ENCODE data around the gene AP1S1. TPM values are rescaled to one million over a fixed set of nuclear protein-coding genes. Genes with fewer than 3 reads are reported as not detected.
A peak's percentile ranks its signal among the peaks of the same experiment; 100 is the strongest.

Gene AP1S1
- total and polyA plus RNA-seq, 2 of the 13 experiments (the other 11 are each of a cell fraction or from before 2014, with no cell fraction given) = 57.5 to 68.1 TPM

GRCh38 chr7:101125989-101126650 lies 28.2 kb upstream of the AP1S1 start (continued):
- TF ChIP-seq CSRNP1 (CRISPR knock-in tag; IDR thresholded peaks at IDR 0.05) (peak; percentile 62; the same call in 1 of the 2 replicates), FOXA3 (CRISPR knock-in tag; IDR thresholded peaks at IDR 0.05) (peak; percentile 94), ZNF552 (CRISPR knock-in tag; IDR thresholded peaks at IDR 0.05; ENCODE audit: borderline replicate concordance) (peak; percentile 36; the same call in 1 of the 2 replicates), HNF4G (IDR thresholded peaks at IDR 0.05; ENCODE audit: borderline replicate concordance, low read depth, low read length) (peak; percentile 34; the same call in 1 of the 2 replicates), HNF4G (CRISPR knock-in tag; IDR thresholded peaks at IDR 0.05; ENCODE audit: borderline replicate concordance, low read depth) (peak; percentile 22; the same call in 1 of the 2 replicates), DNMT3B (CRISPR knock-in tag; conservative IDR thresholded peaks at IDR 0.05) (no peak), ZNF274 (CRISPR knock-in tag; IDR thresholded peaks at IDR 0.05) (peak; percentile 79), KAT8 (CRISPR knock-in tag; IDR thresholded peaks at IDR 0.05) (peak; percentile 31), ZBTB3 (CRISPR knock-in tag; IDR thresholded peaks at IDR 0.05; ENCODE audit: borderline replicate concordance, low read depth) (0 out of 2 replicates have a peak, but pooled peaks have one; percentile 24), USF2 (IDR thresholded peaks at IDR 0.05; ENCODE audit: low read depth, low read length) (peak; percentile 68), USF2 (CRISPR knock-in tag; IDR thresholded peaks at IDR 0.05; ENCODE audit: borderline replicate concordance) (peak; percentile 89; the same call in 1 of the 2 replicates), NPAS2 (CRISPR knock-in tag; IDR thresholded peaks at IDR 0.05; ENCODE audit: borderline replicate concordance) (peak; percentile 84; the same call in 1 of the 2 replicates), MLXIP (CRISPR knock-in tag; IDR thresholded peaks at IDR 0.05; ENCODE audit: borderline replicate concordance) (peak; percentile 87; the same call in 1 of the 2 replicates), TIGD3 (CRISPR knock-in tag; IDR thresholded peaks at IDR 0.05; ENCODE audit: borderline replicate concordance) (no peak), IRF2 (CRISPR knock-in tag; IDR thresholded peaks at IDR 0.05) (peak; percentile 22; the same call in 1 of the 2 replicates), SKIL (CRISPR knock-in tag; IDR thresholded peaks at IDR 0.05; ENCODE audit: borderline replicate concordance) (peak; percentile 97), NR2F1 (CRISPR knock-in tag; IDR thresholded peaks at IDR 0.05) (peak in 1 of 2 experiments; percentile 66; a peak in 1 of 4 replicates)

Measured in HepG2 (cell line).